ENCODE data around the gene SH2D1A.

SH2D1A gene

DNA sequence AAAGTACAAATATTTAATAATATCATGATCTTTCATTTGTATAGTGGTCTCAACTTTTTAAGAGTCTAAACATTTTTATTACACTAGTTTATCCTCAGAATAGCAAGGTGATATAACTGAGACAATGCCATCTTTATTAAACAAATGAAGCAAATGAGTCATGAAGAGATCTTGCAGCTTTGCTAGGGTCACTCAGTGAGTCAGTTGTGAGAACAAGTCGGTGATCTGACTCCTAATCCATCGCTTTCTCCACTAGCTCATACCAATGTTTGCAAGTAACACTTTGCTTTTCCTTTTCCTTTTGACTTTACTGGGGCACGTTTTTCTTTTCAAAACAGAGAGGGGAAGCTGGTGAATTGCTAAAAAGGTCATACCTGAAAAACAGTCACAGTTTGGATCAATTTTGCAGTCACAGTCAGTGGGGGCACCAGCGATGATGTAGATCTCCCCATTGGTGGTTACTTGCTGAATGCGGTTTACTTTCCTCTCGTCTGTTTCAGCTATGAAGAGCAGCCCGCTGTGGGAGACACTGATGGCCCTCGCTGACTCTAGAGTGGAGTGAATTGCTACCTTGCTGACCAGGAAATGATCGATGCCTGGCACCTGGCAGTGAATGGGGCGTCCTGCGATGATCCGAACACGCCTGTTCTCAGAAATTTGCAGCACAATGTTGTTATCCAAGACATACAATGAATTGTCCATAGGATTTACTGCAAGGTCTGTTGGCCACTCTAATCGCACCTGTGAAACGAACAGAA, 75.7 kb downstream of the SH2D1A start:
- no peak for DNase-seq (ENCODE audit: low read depth)
